HCT116 (cell line): ENCODE data around the gene SHC2. TPM values are rescaled to one million over a fixed set of nuclear protein-coding genes. Genes with fewer than 3 reads are reported as not detected.

Experiments used
- ATAC-seq: fragments of 200-7000 bp; cut with Tn5 transposase; 2 replicates; pipeline ENCODE4 v1.9.1; 2020; ENCODE audit warnings: mild to moderate bottlenecking, moderate library complexity
- BruUV-seq: library from RNA; stranded (reverse); fragments of 400-500 nt; replicated peaks from 2 replicates; lab custom pipeline; 2021; lab: Mats Ljungman, UMichigan
- CTCF ChIA-PET: fragments of 300-600 bp; sonication (Branson Sonifier 250); formaldehyde crosslinking; loops from one replicate; lab custom pipeline; 2021; ENCODE audit warnings: antibody characterized with exemption; lab: Charles Lee
- POLR2A ChIA-PET: fragments of 300-600, 350-600 bp; sonication (Branson Sonifier 250); formaldehyde crosslinking; loops from one replicate; lab custom pipeline; 2021; ENCODE audit warnings: antibody characterized with exemption; lab: Charles Lee
- RAD21 ChIA-PET, 2 experiments: fragments of 300-600 bp; sonication (Branson Sonifier 250); formaldehyde crosslinking; loops; one replicate each; lab custom pipeline; 2023; ENCODE audit warnings: low total read pairs in 2 of 2; ENCODE audit not compliant: uncharacterized antibody in 2 of 2, unreplicated experiment in 2 of 2, low non-redundant PET in 1 of 2; lab: Charles Lee
- DNase-seq: peaks from one replicate; pipeline ENCODE4 v3.0.0-alpha.2; 2010; ENCODE audit warnings: low read depth, low spot score
- H2AFZ ChIP-seq: fragments of 200-600 bp; shearing (Covaris generic), sonication (generic); 2 replicates; pipeline ENCODE4 v1.6.1; 2017; ENCODE audit warnings: low read depth, mixed run types, mixed read lengths, antibody characterized with exemption, low read length; ENCODE audit not compliant: poor library complexity, severe bottlenecking
- H3K27ac ChIP-seq: 2 replicates; pipeline ENCODE4 v1.5.1; 2012; ENCODE audit warnings: low read depth, low read length
- H3K27me3 ChIP-seq: fragments of 200-600 bp; sonication (generic); 2 replicates; pipeline ENCODE4 v1.6.1; 2016; ENCODE audit warnings: mixed run types, low read length, mixed read lengths; ENCODE audit not compliant: insufficient read depth
- H3K36me3 ChIP-seq, 2 experiments: fragments of 200-500 bp in 1 of 2; fragments of 200-600 bp in 1 of 2; sonication (Bioruptor generic) in 1 of 2; sonication (generic) in 1 of 2; 2 replicates each; pipeline versions ENCODE4 v1.5.1 to v1.6.1; 2014 to 2016; ENCODE audit warnings: low read length in 2 of 2, inconsistent platforms in 1 of 2, mixed read lengths in 1 of 2, mixed run types in 1 of 2; ENCODE audit not compliant: insufficient read depth in 2 of 2, control insufficient read depth in 1 of 2
- H3K4me1 ChIP-seq, 2 experiments: fragments of 200-600 bp in 1 of 2; sonication (generic) in 1 of 2; 2 replicates each; pipeline versions ENCODE4 v1.5.1 to v1.6.1; 2012 to 2017; ENCODE audit warnings: low read length in 2 of 2, inconsistent platforms in 1 of 2, mild to moderate bottlenecking in 1 of 2, mixed read lengths in 1 of 2, mixed run types in 1 of 2, moderate library complexity in 1 of 2; ENCODE audit not compliant: insufficient read depth in 2 of 2, control insufficient read depth in 1 of 2
- H3K4me2 ChIP-seq: fragments of 200-600 bp; sonication (generic); 2 replicates; pipeline ENCODE4 v1.6.1; 2017; ENCODE audit warnings: mixed run types, low read length, mixed read lengths
- H3K4me3 ChIP-seq, 2 experiments: fragments of 200-600 bp in 1 of 2; sonication (generic) in 1 of 2; replicated peaks in 1 of 2; 2 replicates each; pipeline ENCODE4 v1.5.1; 2011 to 2016; ENCODE audit warnings: low read length in 2 of 2, control low read depth in 1 of 2, low read depth in 1 of 2, mild to moderate bottlenecking in 1 of 2, mixed read lengths in 1 of 2, mixed run types in 1 of 2
- H3K79me2 ChIP-seq: fragments of 200-600 bp; sonication (generic); 2 replicates; pipeline ENCODE4 v1.6.1; 2017; ENCODE audit warnings: mild to moderate bottlenecking, mixed run types, low read length, moderate library complexity, mixed read lengths; ENCODE audit not compliant: insufficient read depth
- H3K9ac ChIP-seq: fragments of 200-600 bp; sonication (generic); 2 replicates; pipeline ENCODE4 v1.6.1; 2016; ENCODE audit warnings: low read length, mixed read lengths
- H3K9me2 ChIP-seq: fragments of 200-600 bp; sonication (generic), shearing (Covaris generic); 2 replicates; pipeline ENCODE4 v1.6.1; 2017; ENCODE audit warnings: mixed run types, mild to moderate bottlenecking, moderate library complexity; ENCODE audit not compliant: insufficient read depth
- H3K9me3 ChIP-seq, 2 experiments: fragments of 200-500 bp in 1 of 2; fragments of 200-600 bp in 1 of 2; sonication (Bioruptor generic) in 1 of 2; sonication (generic) in 1 of 2; 2 replicates each; pipeline ENCODE4 v1.6.1; 2014 to 2017; ENCODE audit warnings: low read length in 2 of 2, mixed read lengths in 2 of 2, inconsistent platforms in 1 of 2, low read depth in 1 of 2, mild to moderate bottlenecking in 1 of 2, mixed run types in 1 of 2, moderate library complexity in 1 of 2; ENCODE audit not compliant: control insufficient read depth in 1 of 2, insufficient read depth in 1 of 2
- H4K20me1 ChIP-seq: fragments of 200-600 bp; sonication (generic), shearing (Covaris generic); 2 replicates; pipeline ENCODE4 v1.6.1; 2017; ENCODE audit warnings: mixed run types, mild to moderate bottlenecking, moderate library complexity; ENCODE audit not compliant: insufficient read depth
- EGR1 ChIP-seq: IDR thresholded peaks from 2 replicates; pipeline ENCODE4 v1.6.1; 2012; ENCODE audit warnings: low read depth
- ELF1 ChIP-seq: IDR thresholded peaks from 2 replicates; pipeline ENCODE4 v1.6.1; 2012; ENCODE audit warnings: low read depth, borderline replicate concordance
- RAD21 ChIP-seq: IDR thresholded peaks from 2 replicates; pipeline ENCODE4 v1.6.1; 2012; ENCODE audit warnings: low read depth, mild to moderate bottlenecking
- SRF ChIP-seq: IDR thresholded peaks from 2 replicates; pipeline ENCODE4 v1.6.1; 2012; ENCODE audit warnings: low read depth
- intact Hi-C: fragments of 100-400 bp; cut with micrococcal nuclease; formaldehyde crosslinking; loops from 2 replicates; pipeline ENCODE4 v1.10.0; 2022
- total RNA-seq: library from RNA; stranded (reverse); gene quantifications from one replicate; pipeline ENCODE4 v1.2.1, GENCODE V29; 2021; ENCODE audit not compliant: unreplicated experiment
- TF ChIP-seq, protein P1 (sequence below), 3 experiments: fragments of 200-600 bp in 1 of 3; sonication (generic) in 1 of 3; IDR thresholded peaks in 2 of 3; conservative IDR thresholded peaks in 1 of 3; 2 replicates each; pipeline ENCODE4 v1.5.1; 2012 to 2017; ENCODE audit warnings: low read depth in 2 of 3, low read length in 2 of 3, antibody characterized with exemption in 1 of 3, borderline replicate concordance in 1 of 3, control low read depth in 1 of 3, mild to moderate bottlenecking in 1 of 3, mixed read lengths in 1 of 3, mixed run types in 1 of 3, moderate library complexity in 1 of 3; ENCODE audit not compliant: insufficient read depth in 1 of 3

Gene SHC2
- total RNA-seq, 1 experiment from 2014 or later, result 2.5 TPM

DNA sequence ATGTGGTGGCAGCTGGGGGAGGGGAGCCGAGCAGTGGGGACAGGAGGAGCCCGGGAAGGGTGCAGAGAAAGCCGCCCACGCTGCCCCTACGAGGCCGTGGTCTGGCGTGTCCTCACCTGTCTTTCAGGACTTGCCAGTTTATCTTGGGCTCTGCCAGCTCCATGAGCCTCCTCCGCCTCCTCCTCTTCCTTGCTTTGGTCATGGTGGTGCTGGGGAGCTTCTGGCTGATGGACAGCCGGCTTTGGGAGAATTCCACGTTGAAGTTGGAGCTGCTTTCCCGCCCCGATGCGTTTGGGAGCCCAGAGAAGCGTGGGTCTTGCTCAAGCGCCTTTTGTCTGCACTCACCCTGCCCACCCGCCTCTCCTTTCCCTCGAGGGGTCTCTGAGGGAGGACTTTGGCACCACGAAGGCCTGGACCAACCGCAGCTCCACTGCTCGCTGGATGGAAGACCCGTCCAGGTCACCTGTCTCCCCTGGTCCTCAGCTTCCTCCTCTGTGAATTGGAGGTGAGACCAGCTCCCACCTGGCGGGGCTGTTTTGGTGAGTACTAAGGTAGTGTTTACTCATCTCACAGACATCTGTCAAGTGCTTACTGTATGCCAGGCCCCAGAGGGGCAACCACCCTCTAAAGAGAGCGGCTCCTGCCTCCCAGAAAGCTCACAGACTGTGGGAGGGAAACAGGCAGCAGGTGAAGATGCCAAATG is 86.5 kb downstream of the SHC2 start:
- Histone ChIP-seq H4K20me1 (no peaks in the 10 kb centered on the region), H3K36me3 (no peaks in the 10 kb centered on the region), H3K79me2 (no peaks in the 10 kb centered on the region), H3K4me3 (no peak overlapping the region), H3K9ac (no peak overlapping the region), H3K4me2 (0 out of 2 replicates have a peak overlapping the region, but pooled peaks have one; percentile 19), H3K9me2 (no peaks in the 10 kb centered on the region), H3K27me3 (no peaks in the 10 kb centered on the region), H3K9me3 (no peaks in the 10 kb centered on the region), H3K4me1 (peaks cover 3 to 5% of the 10 kb centered on the region in 2 experiments; a peak in 2 of 4 replicates), H3K27ac (no peak overlapping the region)
- no peak for DNase-seq
- BruUV-seq, result no TSS peak
- CTCF ChIA-PET, result interaction anchor here (0.5 kb wide), 1 partner anchor 132 kb away, joined by 4 read pairs; no protein-coding TSS in a partner anchor
- no peak for TF ChIP-seq ELF1
- TF ChIP-seq EGR1, result no peak
- TF ChIP-seq, protein P1, sequence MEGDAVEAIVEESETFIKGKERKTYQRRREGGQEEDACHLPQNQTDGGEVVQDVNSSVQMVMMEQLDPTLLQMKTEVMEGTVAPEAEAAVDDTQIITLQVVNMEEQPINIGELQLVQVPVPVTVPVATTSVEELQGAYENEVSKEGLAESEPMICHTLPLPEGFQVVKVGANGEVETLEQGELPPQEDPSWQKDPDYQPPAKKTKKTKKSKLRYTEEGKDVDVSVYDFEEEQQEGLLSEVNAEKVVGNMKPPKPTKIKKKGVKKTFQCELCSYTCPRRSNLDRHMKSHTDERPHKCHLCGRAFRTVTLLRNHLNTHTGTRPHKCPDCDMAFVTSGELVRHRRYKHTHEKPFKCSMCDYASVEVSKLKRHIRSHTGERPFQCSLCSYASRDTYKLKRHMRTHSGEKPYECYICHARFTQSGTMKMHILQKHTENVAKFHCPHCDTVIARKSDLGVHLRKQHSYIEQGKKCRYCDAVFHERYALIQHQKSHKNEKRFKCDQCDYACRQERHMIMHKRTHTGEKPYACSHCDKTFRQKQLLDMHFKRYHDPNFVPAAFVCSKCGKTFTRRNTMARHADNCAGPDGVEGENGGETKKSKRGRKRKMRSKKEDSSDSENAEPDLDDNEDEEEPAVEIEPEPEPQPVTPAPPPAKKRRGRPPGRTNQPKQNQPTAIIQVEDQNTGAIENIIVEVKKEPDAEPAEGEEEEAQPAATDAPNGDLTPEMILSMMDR (IDR thresholded peaks at IDR 0.05 in 2 of 3, conservative IDR thresholded peaks at IDR 0.05 in 1 of 3; ENCODE audit: borderline replicate concordance in 1 of 3, insufficient read depth in 1 of 3, low read depth in 2 of 3, low read length in 2 of 3), result no peak
- TF ChIP-seq RAD21, result no peak
- no peak for TF ChIP-seq SRF
- TF ChIP-seq, all 23 proteins: peak for 0
- RAD21 ChIA-PET, result no interaction called here
- H2AFZ ChIP-seq, result no peak overlapping the region
- POLR2A ChIA-PET, result no interaction called here
- peak; percentile 14; the same call in 1 of the 2 replicates for ATAC-seq
- intact Hi-C loops, result no loop called here
